ENCODE data around the gene IL23A. TPM values are rescaled to one million over a fixed set of nuclear protein-coding genes. Genes with fewer than 3 reads are reported as not detected.
"Not testable (repeated sequence)": the region's sequence is repeated elsewhere in the genome, so short reads cannot be mapped to it uniquely, and the experiment has no call there.

The IL23A gene
- total RNA-seq, 2 donors from 2014 or later: not detected

DNA sequence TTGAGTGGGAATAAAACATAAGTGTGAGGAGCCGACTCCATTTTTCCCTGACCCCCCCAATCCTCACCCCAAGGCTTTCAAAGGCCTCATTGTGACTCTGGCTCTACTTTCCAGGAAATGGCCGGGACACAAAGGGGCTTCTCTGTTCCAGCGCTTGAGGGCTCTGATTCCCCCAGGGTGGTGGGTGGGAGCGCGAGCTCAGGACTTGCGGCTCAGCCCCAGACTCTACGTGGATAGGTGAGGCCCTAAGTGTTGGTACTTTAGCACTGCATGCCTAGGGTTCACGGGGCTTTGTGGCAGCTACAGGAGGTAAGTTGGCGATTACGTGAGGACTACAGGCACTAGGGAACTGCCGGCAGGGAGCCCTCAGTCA is 23.4 kb upstream of the IL23A start:
- Histone ChIP-seq H3K27ac (peak overlapping the region; percentile 87 to 91), H3K4me1 (replicated peaks) (no peaks in the 10 kb centered on the region), H3K27me3 (replicated peaks; ENCODE audit: insufficient read depth) (no peaks in the 10 kb centered on the region), H3K36me3 (peaks cover 0 to 5% of the 10 kb centered on the region in 2 donors), H3K4me3 (peak overlapping the region; percentile 69 to 95), H3K9me3 (no peaks in the 10 kb centered on the region)
- TF ChIP-seq POLR2A (IDR thresholded peaks at IDR 0.05): no peak
- no peak for TF ChIP-seq CTCF (IDR thresholded peaks at IDR 0.05)
- TF ChIP-seq POLR2AphosphoS5 (IDR thresholded peaks at IDR 0.05): no peak
- intact Hi-C loops (cut with DNase I): loop anchor here (5.0 kb wide), 1 partner anchor 147 kb away; no protein-coding TSS in a partner anchor
- WGBS: 3% methylated on average over 11 of the region's 11 CpGs
- no peak for DNase-seq (ENCODE audit: low spot score)

- intact Hi-C loops (cut with DNase I): loop anchor here (5.0 kb wide), 1 partner anchor 146 kb away; no protein-coding TSS in a partner anchor
- TF ChIP-seq POLR2AphosphoS5 (IDR thresholded peaks at IDR 0.05): peak; percentile 88
- TF ChIP-seq CTCF (IDR thresholded peaks at IDR 0.05): peak in 3 of 4 experiments; percentile 7 to 32 (median 23)
- peak; percentile 53 for TF ChIP-seq POLR2A (IDR thresholded peaks at IDR 0.05)
- under 1% methylated on average over 58 of the region's 62 CpGs for WGBS
- Histone ChIP-seq H3K36me3 (peaks cover 0 to 5% of the 10 kb centered on the region in 2 donors), H3K27ac (peak within 1 kb of the TSS; percentile 87 to 91), H3K27me3 (replicated peaks; ENCODE audit: insufficient read depth) (no peaks in the 10 kb centered on the region), H3K4me3 (peak within 1 kb of the TSS; percentile 69 to 95), H3K9me3 (no peaks in the 10 kb centered on the region), H3K4me1 (replicated peaks) (no peaks in the 10 kb centered on the region)
- peak; percentile 92 for DNase-seq (ENCODE audit: low spot score)
Measured at GRCh38 chr12:56315622-56316473, 22.8 kb upstream of the IL23A start, which contains the start of gene CNPY2. TSS of gene CNPY2 (minus strand) at chr12:56315988. CDS start at chr12:56315217, 771 bp downstream.

- TF ChIP-seq CTCF (IDR thresholded peaks at IDR 0.05): no peak
- TF ChIP-seq POLR2AphosphoS5 (IDR thresholded peaks at IDR 0.05): no peak
- no peak for TF ChIP-seq POLR2A (IDR thresholded peaks at IDR 0.05)
- intact Hi-C loops (cut with DNase I): loop anchor here (5.0 kb wide), 1 partner anchor 145 kb away; no protein-coding TSS in a partner anchor
- Histone ChIP-seq H3K4me1 (replicated peaks) (no peaks in the 10 kb centered on the region), H3K4me3 (no peak overlapping the region), H3K27ac (no peak overlapping the region), H3K9me3 (no peaks in the 10 kb centered on the region), H3K27me3 (replicated peaks; ENCODE audit: insufficient read depth) (no peaks in the 10 kb centered on the region), H3K36me3 (peaks cover 5 to 11% of the 10 kb centered on the region in 2 donors)
- no peak for DNase-seq (ENCODE audit: low spot score)
- WGBS: 92% methylated on average over 3 of the region's 3 CpGs
Measured at GRCh38 chr12:56317675-56318074, 21.0 kb upstream of the IL23A start.

- H3K4me3 ChIP-seq: no peak overlapping the region
- intact Hi-C loops (cut with DNase I): no loop called here
- no peaks in the 10 kb centered on the region for H3K4me1 ChIP-seq (replicated peaks)
- no peak for TF ChIP-seq POLR2AphosphoS5 (IDR thresholded peaks at IDR 0.05)
- TF ChIP-seq CTCF (IDR thresholded peaks at IDR 0.05): no peak
- TF ChIP-seq POLR2A (IDR thresholded peaks at IDR 0.05): no peak
- peaks cover 12 to 26% of the 10 kb centered on the region in 2 donors for H3K36me3 ChIP-seq
- H3K9me3 ChIP-seq: no peaks in the 10 kb centered on the region
- H3K27ac ChIP-seq: no peak overlapping the region
- 84% methylated on average over 2 of the region's 2 CpGs for WGBS
- DNase-seq (ENCODE audit: low spot score): no peak
- no peaks in the 10 kb centered on the region for H3K27me3 ChIP-seq (replicated peaks; ENCODE audit: insufficient read depth)
Measured at GRCh38 chr12:56321027-56321426, 17.7 kb upstream of the IL23A start.

DNA sequence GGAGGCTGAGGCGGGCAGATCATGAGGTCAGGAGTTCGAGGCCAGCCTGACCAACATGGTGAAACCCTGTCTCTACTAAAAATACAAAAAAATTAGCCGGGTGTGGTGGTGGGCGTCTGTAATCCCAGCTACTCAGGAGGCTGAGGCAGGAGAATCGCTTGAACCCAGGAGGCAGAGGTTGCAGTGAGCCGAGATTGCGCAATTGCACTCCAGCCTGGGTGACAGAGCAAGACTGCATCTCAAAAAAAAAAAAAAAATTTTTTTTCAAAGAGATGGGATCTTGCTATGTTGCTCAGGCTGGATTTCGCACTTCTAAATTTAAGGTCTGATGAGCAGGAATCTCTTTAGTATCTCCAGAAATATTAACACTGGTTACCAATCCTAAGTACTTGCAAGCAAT is 17.1 kb upstream of the IL23A start:
- 93% methylated on average over 8 of the region's 8 CpGs for WGBS
- H3K4me1 ChIP-seq (replicated peaks); intact Hi-C loops (cut with DNase I); H3K4me3 ChIP-seq; H3K27ac ChIP-seq; H3K27me3 ChIP-seq (replicated peaks; ENCODE audit: insufficient read depth); H3K9me3 ChIP-seq; DNase-seq (ENCODE audit: low spot score): not testable (repeated sequence)
- peaks cover 12 to 26% of the 10 kb centered on the region in 2 donors for H3K36me3 ChIP-seq

All from prostate gland (tissue), 2 donors.